ENCODE data around the gene DYNC1H1.

Gene DYNC1H1

DNA sequence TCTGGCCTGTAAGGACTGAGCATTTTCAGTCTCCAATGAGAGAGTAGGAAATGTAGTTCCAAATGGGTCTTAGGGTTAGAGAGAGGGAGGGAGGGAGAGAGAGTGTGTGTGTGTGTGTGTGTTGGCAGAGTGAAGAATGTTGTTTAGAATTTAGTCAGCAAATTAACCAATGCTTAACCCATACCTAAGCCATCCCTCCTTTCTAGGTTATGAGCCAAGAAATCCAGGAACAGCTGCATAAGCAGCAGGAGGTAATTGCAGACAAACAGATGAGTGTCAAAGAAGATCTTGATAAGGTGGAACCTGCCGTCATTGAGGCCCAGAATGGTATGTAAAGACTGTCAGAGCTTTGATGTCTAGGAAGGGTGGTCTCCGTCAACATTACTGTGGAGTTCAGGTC lies 65.6 kb downstream of the DYNC1H1 start:
- H3K27me3 ChIP-seq (ENCODE audit: control insufficient read depth, insufficient read depth, low read length): no peaks in the 10 kb centered on the region
- no peak overlapping the region for H3K27ac ChIP-seq (ENCODE audit: low read length)
- peaks cover 88% of the 10 kb centered on the region for H3K36me3 ChIP-seq (ENCODE audit: control insufficient read depth, low read depth, low read length)

GRCh38 chr14:102033241-102033640 lies 68.9 kb downstream of the DYNC1H1 start:
- H3K4me1 ChIP-seq (ENCODE audit: control insufficient read depth, low read depth, low read length): no peaks in the 10 kb centered on the region
- H3K27ac ChIP-seq (ENCODE audit: low read length): no peak overlapping the region
- no peaks in the 10 kb centered on the region for H3K27me3 ChIP-seq (ENCODE audit: control insufficient read depth, insufficient read depth, low read length)
- H3K9ac ChIP-seq (ENCODE audit: low read length): no peak overlapping the region
- no peak overlapping the region for H3K4me3 ChIP-seq (ENCODE audit: low read length)
- no peaks in the 10 kb centered on the region for H3K9me3 ChIP-seq (ENCODE audit: control insufficient read depth, low read depth, low read length)
- peaks cover 89% of the 10 kb centered on the region for H3K36me3 ChIP-seq (ENCODE audit: control insufficient read depth, low read depth, low read length)

More for the DNA sequence above, 65.6 kb downstream of the DYNC1H1 start:
- Histone ChIP-seq H3K4me1 (ENCODE audit: control insufficient read depth, low read depth, low read length) (no peaks in the 10 kb centered on the region), H3K4me3 (ENCODE audit: low read length) (no peak overlapping the region), H3K9me3 (ENCODE audit: control insufficient read depth, low read depth, low read length) (no peaks in the 10 kb centered on the region), H3K9ac (ENCODE audit: low read length) (no peak overlapping the region)

DNA sequence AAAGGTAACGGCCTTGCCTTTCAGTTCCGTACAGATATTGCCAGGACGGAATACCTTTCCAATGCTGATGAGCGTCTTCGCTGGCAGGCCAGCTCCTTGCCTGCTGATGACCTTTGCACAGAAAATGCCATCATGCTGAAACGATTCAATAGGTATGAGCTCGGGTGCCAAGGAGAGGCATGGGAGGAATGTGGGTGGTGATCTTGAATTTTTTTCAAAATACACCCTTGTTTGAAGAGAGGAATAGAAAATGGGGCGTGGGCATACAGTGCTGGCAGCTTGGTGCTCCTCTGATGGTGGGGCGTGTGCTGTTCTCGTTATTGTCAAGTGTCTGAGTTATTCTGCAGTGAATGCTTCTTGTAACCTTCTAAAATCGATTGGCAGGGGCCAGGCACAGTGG lies 69.9 kb downstream of the DYNC1H1 start:
- no peaks in the 10 kb centered on the region for H3K27me3 ChIP-seq (ENCODE audit: control insufficient read depth, insufficient read depth, low read length)

DNA sequence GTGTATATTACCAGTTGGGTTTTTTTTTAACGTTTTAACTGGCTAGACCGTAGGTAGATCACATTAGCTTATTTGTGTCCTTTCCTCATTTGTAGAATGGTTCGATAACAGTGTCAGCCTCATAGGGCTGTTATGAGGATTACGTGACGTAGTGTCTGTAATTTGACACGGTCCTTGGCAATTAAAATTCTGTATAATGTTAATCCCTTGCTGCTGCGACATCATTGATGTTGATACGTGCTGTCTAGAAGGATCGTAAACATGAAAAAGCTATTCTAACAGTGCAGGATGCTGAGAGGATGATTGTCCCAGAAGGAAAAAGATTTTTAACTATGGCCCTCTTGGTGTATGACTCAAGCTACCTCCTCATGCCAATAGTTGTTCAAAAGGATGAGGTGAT lies 71.5 kb downstream of the DYNC1H1 start:
- H3K27ac ChIP-seq (ENCODE audit: low read length): no peak overlapping the region
- no peak overlapping the region for H3K9ac ChIP-seq (ENCODE audit: low read length)
- H3K4me1 ChIP-seq (ENCODE audit: control insufficient read depth, low read depth, low read length): no peaks in the 10 kb centered on the region
- no peaks in the 10 kb centered on the region for H3K27me3 ChIP-seq (ENCODE audit: control insufficient read depth, insufficient read depth, low read length)
- peaks cover 88% of the 10 kb centered on the region for H3K36me3 ChIP-seq (ENCODE audit: control insufficient read depth, low read depth, low read length)
- H3K4me3 ChIP-seq (ENCODE audit: low read length): no peak overlapping the region
- H3K9me3 ChIP-seq (ENCODE audit: control insufficient read depth, low read depth, low read length): no peaks in the 10 kb centered on the region

More for the DNA sequence above, 69.9 kb downstream of the DYNC1H1 start:
- no peaks in the 10 kb centered on the region for H3K9me3 ChIP-seq (ENCODE audit: control insufficient read depth, low read depth, low read length)
- no peak overlapping the region for H3K27ac ChIP-seq (ENCODE audit: low read length)
- no peak overlapping the region for H3K9ac ChIP-seq (ENCODE audit: low read length)
- H3K4me1 ChIP-seq (ENCODE audit: control insufficient read depth, low read depth, low read length): no peaks in the 10 kb centered on the region
- no peak overlapping the region for H3K4me3 ChIP-seq (ENCODE audit: low read length)
- peaks cover 89% of the 10 kb centered on the region for H3K36me3 ChIP-seq (ENCODE audit: control insufficient read depth, low read depth, low read length)

GRCh38 chr14:102037686-102038085 lies 73.3 kb downstream of the DYNC1H1 start:
- Histone ChIP-seq H3K9ac (ENCODE audit: low read length) (no peak overlapping the region), H3K27me3 (ENCODE audit: control insufficient read depth, insufficient read depth, low read length) (no peaks in the 10 kb centered on the region), H3K27ac (ENCODE audit: low read length) (no peak overlapping the region), H3K4me1 (ENCODE audit: control insufficient read depth, low read depth, low read length) (no peaks in the 10 kb centered on the region), H3K4me3 (ENCODE audit: low read length) (no peak overlapping the region), H3K36me3 (ENCODE audit: control insufficient read depth, low read depth, low read length) (peaks cover 91% of the 10 kb centered on the region), H3K9me3 (ENCODE audit: control insufficient read depth, low read depth, low read length) (no peaks in the 10 kb centered on the region)

- H3K27me3 ChIP-seq (ENCODE audit: control insufficient read depth, insufficient read depth, low read length): no peaks in the 10 kb centered on the region
- no peaks in the 10 kb centered on the region for H3K9me3 ChIP-seq (ENCODE audit: control insufficient read depth, low read depth, low read length)
- H3K27ac ChIP-seq (ENCODE audit: low read length): no peak overlapping the region
- H3K9ac ChIP-seq (ENCODE audit: low read length): no peak overlapping the region
- H3K36me3 ChIP-seq (ENCODE audit: control insufficient read depth, low read depth, low read length): peaks cover 89% of the 10 kb centered on the region
- H3K4me1 ChIP-seq (ENCODE audit: control insufficient read depth, low read depth, low read length): no peaks in the 10 kb centered on the region
- H3K4me3 ChIP-seq (ENCODE audit: low read length): no peak overlapping the region
These were observed 74.8 kb downstream of the DYNC1H1 start for GRCh38 chr14:102039157-102039556.

- H3K9me3 ChIP-seq (ENCODE audit: control insufficient read depth, low read depth, low read length): no peaks in the 10 kb centered on the region
- no peak overlapping the region for H3K4me3 ChIP-seq (ENCODE audit: low read length)
- H3K27ac ChIP-seq (ENCODE audit: low read length): no peak overlapping the region
- H3K4me1 ChIP-seq (ENCODE audit: control insufficient read depth, low read depth, low read length): no peaks in the 10 kb centered on the region
- peaks cover 90% of the 10 kb centered on the region for H3K36me3 ChIP-seq (ENCODE audit: control insufficient read depth, low read depth, low read length)
- no peaks in the 10 kb centered on the region for H3K27me3 ChIP-seq (ENCODE audit: control insufficient read depth, insufficient read depth, low read length)
- no peak overlapping the region for H3K9ac ChIP-seq (ENCODE audit: low read length)
These were observed 75.8 kb downstream of the DYNC1H1 start for GRCh38 chr14:102040153-102040552.

DNA sequence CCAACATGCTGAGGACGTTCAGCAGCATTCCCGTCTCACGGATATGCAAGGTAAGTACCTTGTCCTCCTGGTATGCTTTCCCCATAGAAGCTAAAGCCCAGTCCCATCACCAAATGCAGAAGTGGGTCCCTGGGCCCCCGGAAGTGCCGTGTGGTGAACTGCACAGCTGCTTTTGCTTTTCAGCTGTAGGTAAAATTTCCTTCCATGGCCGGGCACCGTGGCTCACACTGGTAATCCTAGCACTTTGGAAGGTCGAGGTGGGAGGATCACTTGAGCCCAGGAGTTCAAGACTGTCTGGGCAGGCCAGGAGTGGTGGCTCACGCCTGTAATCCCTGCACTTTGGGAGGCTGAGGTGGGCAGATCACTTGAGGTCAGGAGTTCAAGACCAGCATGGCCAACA lies 78.3 kb downstream of the DYNC1H1 start:
- H3K9me3 ChIP-seq (ENCODE audit: control insufficient read depth, low read depth, low read length): no peaks in the 10 kb centered on the region
- H3K36me3 ChIP-seq (ENCODE audit: control insufficient read depth, low read depth, low read length): peaks cover 74% of the 10 kb centered on the region

GRCh38 chr14:102043251-102044025 lies 79.1 kb downstream of the DYNC1H1 start:
- Histone ChIP-seq H3K4me3 (ENCODE audit: low read length) (no peak overlapping the region), H3K9me3 (ENCODE audit: control insufficient read depth, low read depth, low read length) (no peaks in the 10 kb centered on the region), H3K36me3 (ENCODE audit: control insufficient read depth, low read depth, low read length) (peaks cover 74% of the 10 kb centered on the region), H3K27me3 (ENCODE audit: control insufficient read depth, insufficient read depth, low read length) (no peaks in the 10 kb centered on the region), H3K27ac (ENCODE audit: low read length) (no peak overlapping the region), H3K9ac (ENCODE audit: low read length) (no peak overlapping the region), H3K4me1 (ENCODE audit: control insufficient read depth, low read depth, low read length) (no peaks in the 10 kb centered on the region)

More for the DNA sequence above, 78.3 kb downstream of the DYNC1H1 start:
- Histone ChIP-seq H3K9ac (ENCODE audit: low read length) (no peak overlapping the region), H3K27me3 (ENCODE audit: control insufficient read depth, insufficient read depth, low read length) (no peaks in the 10 kb centered on the region), H3K4me1 (ENCODE audit: control insufficient read depth, low read depth, low read length) (no peaks in the 10 kb centered on the region), H3K4me3 (ENCODE audit: low read length) (no peak overlapping the region), H3K27ac (ENCODE audit: low read length) (no peak overlapping the region)

DNA sequence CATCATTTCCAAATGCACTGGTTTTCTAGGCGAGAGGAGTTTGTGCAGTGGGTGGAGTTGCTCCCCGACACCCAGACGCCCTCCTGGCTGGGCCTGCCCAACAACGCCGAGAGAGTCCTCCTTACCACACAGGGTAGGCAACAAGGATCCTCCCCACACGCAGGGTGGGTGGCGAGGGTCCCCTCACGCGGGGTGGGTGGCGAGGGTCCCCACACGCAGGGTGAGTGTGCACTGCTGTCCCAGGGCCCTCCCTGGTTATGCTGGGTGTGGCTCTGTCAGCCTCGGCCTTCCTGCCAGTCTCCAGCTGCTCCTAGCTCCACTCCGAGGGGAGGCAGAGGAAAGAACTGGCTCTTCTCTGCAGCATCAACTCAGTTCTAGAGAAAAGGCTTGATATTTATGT lies 80.2 kb downstream of the DYNC1H1 start:
- Histone ChIP-seq H3K9ac (ENCODE audit: low read length) (no peak overlapping the region), H3K27me3 (ENCODE audit: control insufficient read depth, insufficient read depth, low read length) (no peaks in the 10 kb centered on the region), H3K4me3 (ENCODE audit: low read length) (no peak overlapping the region), H3K36me3 (ENCODE audit: control insufficient read depth, low read depth, low read length) (peaks cover 74% of the 10 kb centered on the region), H3K27ac (ENCODE audit: low read length) (no peak overlapping the region), H3K4me1 (ENCODE audit: control insufficient read depth, low read depth, low read length) (no peaks in the 10 kb centered on the region), H3K9me3 (ENCODE audit: control insufficient read depth, low read depth, low read length) (no peaks in the 10 kb centered on the region)

DNA sequence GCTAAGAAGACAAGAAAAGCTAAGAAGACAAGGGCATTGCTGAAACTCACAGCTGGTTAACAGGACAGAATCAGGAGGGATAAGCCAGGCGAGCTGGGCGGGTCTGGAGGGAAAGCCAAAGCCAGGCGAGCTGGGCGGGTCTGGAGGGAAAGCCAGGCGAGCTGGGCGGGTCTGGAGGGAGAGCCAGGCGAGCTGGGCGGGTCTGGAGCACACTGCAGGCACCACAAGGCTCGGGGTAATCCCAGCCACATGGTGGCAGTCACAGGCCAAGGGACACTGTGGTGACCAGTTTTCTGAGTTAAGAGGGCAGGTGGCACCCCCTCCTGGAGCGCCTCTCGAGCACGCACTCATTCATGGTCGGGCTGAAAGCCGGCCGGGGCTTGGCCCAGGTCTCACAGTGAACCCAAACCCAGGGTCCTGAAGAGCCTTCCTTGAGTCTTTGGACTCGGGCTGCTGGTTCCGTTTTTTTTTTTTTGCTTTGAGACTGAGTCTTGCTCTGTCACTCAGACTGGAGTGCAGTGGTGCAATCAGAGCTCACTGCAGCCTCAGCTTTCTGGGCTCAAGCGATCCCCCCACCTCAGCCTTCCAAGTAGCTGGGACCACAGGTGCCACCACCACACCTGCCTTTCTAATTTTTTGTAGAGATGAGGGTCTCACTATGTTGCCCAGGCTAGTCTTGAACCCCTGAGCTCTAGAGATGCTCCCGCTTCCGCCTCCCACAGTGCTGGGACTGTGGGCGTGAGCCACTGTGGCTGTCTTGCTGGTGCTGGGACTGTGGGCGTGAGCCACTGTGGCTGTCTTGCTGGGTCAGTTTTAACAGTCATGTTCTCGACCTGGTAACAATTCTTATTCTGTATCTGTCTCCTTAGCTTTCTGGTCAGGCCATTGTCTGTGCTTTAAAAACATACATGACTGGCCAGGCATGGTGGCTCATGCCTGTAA lies 82.2 kb downstream of the DYNC1H1 start:
- no peaks in the 10 kb centered on the region for H3K4me1 ChIP-seq (ENCODE audit: control insufficient read depth, low read depth, low read length)
- no peak overlapping the region for H3K27ac ChIP-seq (ENCODE audit: low read length)
- H3K9ac ChIP-seq (ENCODE audit: low read length): no peak overlapping the region
- no peaks in the 10 kb centered on the region for H3K9me3 ChIP-seq (ENCODE audit: control insufficient read depth, low read depth, low read length)
- no peaks in the 10 kb centered on the region for H3K27me3 ChIP-seq (ENCODE audit: control insufficient read depth, insufficient read depth, low read length)
- H3K36me3 ChIP-seq (ENCODE audit: control insufficient read depth, low read depth, low read length): peaks cover 70% of the 10 kb centered on the region
- no peak overlapping the region for H3K4me3 ChIP-seq (ENCODE audit: low read length)
